ENCODE data around the gene UMODL1.

GRCh38 chr21:42038826-42039425 is 32.2 kb upstream of the UMODL1 start:
- TF ChIP-seq ZFP3 (CRISPR knock-in tag; IDR thresholded peaks at IDR 0.05) (no peak), TSHZ2 (CRISPR knock-in tag; IDR thresholded peaks at IDR 0.05) (no peak), TOX (CRISPR knock-in tag; IDR thresholded peaks at IDR 0.05; ENCODE audit: borderline replicate concordance) (no peak)
